Bronchial smooth muscle cell (primary cell): ENCODE data around the gene GNL2. TPM values are rescaled to one million over a fixed set of nuclear protein-coding genes. Genes with fewer than 3 reads are reported as not detected.

Experiments
- total RNA-seq: library from RNA; depleted of rRNA; stranded (reverse); fragments of >200 nt; gene quantifications from 2 replicates; pipeline ENCODE4 v1.2.1, GENCODE V29; 2014

GNL2 gene
- total RNA-seq, result 46.4 and 66.2 TPM in 2 replicates

DNA sequence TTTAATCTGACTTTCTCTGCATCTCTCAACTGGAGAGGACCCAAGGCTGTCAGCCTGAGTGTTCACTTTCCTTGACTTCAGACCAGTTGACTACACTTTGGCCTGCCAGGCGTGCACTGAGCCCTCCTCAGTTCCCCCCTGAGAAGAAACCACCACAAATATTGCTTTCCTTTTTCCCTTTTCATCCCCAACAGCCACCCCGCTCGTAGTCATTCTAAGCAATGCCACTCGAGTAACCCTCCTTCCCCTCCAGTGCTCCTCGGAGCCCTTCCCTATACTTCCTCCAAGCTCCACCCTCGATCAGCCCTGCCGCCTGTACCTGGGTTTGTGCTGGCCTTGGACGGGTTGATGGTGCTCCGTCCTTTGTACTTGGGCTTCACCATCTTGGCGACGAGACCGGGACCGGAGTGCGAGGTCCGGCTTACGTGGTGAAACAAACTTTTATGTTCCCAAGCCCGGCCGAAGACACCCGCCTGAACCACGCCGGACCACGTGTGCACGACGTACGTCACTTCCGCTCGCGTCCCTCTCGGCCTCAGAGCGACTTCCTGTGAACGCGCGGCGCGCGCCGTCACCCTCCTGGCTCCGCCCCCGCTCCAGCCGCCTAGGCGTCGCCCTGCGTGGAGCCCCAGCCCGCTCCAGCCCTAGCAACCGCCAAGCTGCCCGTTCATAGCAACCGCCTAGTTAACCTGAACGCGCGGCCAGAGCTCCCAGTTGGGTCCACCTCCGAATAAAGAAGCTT lies at the start of gene GNL2:
TSS of gene GNL2 (minus strand) at position 498 of the 742 bp plus-strand sequence. CDS start at position 383, 115 bp downstream.

DNA sequence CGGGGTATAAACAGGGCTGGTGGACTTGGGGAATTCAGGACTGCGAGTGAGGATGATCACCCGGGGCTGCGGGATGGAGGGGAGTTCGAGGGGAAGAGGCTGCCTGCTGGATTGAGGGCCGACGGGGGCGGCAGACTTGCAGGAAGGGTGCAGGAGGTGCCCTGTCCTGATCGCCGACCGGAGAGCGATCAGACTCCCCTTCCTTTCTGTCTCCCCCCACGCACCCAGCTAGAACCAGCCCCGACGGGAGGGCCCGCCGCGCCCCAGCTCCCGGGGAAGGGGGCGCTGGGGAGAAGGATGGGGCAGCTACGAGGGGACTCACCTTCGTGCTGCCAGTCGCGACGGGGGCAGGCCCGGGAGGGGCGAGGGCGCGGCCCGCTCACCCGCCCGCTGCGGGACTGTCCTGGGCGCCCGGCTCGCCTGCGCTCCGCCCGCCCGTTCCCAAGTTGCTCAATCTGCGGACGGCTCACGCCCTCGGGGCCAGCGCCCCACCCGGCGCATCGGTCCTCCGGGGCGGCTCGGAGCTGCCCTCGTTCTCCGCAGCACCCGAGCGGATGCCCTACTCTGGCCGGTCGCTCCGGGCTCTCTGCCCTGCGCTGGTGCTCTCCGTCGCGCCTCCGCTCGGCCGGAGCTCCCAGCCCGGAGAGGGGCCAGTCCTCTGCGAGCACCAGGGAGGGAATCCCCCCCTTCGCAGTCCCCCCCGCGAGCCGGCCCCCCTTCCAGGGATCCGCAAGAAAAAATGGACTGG lies 38.7 kb upstream of the GNL2 start, which contains the start of gene RSPO1:
TSS of gene RSPO1 (minus strand) at position 649 of the 748 bp plus-strand sequence. CDS start 5,231 bp downstream, outside the sequence.

DNA sequence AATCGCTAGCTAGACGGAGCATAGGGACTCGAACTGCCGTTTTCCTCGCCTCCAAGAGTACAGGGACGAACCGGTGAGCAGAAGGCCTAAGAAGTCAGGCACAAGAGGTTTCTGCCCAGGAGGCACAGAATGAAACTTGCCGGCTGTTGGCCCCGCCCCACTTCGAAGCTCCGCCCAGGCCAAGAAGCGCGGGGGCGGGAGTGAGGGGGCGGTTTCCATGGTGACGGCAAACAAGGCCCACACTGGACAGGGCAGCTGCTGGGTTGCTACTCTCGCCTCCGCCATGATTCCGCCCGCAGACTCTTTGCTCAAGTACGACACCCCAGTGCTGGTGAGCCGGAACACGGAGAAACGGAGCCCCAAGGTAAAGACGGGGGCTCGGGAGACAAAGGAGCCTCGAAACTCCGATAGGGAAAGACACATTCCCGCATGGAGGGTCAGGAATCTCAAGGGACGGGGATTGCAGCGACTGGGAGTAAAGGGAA lies 39.0 kb downstream of the GNL2 start, which contains the start of gene DNALI1:
TSS of gene DNALI1 (plus strand) at position 229 of the 485 bp plus-strand sequence. CDS start at position 284, 55 bp downstream.

DNA sequence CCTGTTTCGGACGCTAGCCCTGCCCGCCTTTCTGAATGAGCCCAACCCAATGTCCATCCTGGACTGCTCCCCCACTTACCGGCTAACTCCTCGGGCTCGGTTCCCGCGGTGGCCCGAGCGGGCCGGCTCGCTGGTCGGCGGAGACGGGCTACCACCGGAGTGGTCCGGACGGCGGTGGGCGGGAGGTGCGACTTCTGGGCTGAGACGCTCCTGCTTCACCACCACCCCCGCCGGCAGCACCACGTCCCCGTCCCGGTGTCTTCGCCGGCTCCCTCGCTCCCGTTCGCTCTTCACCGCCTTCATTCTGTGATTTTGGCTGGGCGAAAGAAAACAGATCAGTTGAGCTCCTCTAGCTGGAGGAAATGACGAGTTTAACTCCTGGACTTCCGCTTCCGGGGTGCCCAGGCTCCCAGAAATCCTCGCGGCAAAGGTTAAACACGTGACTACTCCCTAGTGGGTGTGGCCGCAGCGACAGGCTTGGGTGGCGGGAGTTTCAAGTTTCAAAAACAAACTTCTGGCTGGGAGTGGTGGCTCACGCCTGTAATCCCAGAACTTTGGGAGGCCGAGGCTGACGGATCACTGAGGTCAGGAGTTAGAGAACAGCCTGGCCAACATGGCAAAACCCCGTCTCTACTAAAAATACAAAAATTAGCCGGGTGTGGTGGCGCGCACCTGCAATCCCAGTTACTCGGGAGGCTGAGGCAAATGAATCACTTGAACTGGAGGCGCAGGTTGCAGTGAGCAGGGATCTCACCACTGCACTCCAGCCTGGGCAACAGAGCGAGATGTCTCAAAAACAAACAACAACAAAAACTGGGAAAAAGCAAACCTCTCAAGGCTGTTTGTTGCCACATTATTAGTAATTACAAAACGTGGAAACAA lies 41.6 kb downstream of the GNL2 start, which contains the start of gene SNIP1:
TSS of gene SNIP1 (minus strand) at position 367 of the 882 bp plus-strand sequence. CDS start at position 303, 64 bp downstream.

Other genes with a start within 250 kb of the GNL2 start
- 5.8 and 6.3 TPM in 2 replicates for gene ZC3H12A, start 121.4 kb downstream of the GNL2 start, total RNA-seq
- 34.5 and 44.3 TPM in 2 replicates for gene MEAF6, start 81.2 kb downstream of the GNL2 start, total RNA-seq
- gene SNIP1, start 41.6 kb downstream of the GNL2 start, total RNA-seq, result 11.8 and 15.0 TPM in 2 replicates
- gene DNALI1, start 39.0 kb downstream of the GNL2 start, total RNA-seq, result 4.9 and 9.8 TPM in 2 replicates
- 0.16 and 1.8 TPM in 2 replicates for gene RSPO1, start 39.0 kb upstream of the GNL2 start, total RNA-seq
- gene CDCA8, start 96.6 kb upstream of the GNL2 start, total RNA-seq, result 0.26 and 1.1 TPM in 2 replicates
- under 0.01 TPM in 1 of 2 replicates, not detected in the other for gene EPHA10, start 169.2 kb upstream of the GNL2 start, total RNA-seq
- 0.32 and 1.8 TPM in 2 replicates for gene MANEAL, start 197.9 kb upstream of the GNL2 start, total RNA-seq
- gene C1orf122, start 211.9 kb upstream of the GNL2 start, total RNA-seq, result 6.5 and 18.4 TPM in 2 replicates
- 5.8 TPM in 2 replicates for gene YRDC, start 212.3 kb upstream of the GNL2 start, total RNA-seq